OCI-LY7 (cell line): Measurements from ENCODE around the gene LILRA2.

Experiments
- EZH2phosphoT487 ChIP-seq: fragments of 200-600 bp; sonication (generic); IDR thresholded peaks from 2 replicates; pipeline ENCODE4 v1.6.1; 2018; ENCODE audit warnings: low read depth, borderline replicate concordance, mild to moderate bottlenecking, mixed run types, antibody characterized with exemption, low read length, moderate library complexity, mixed read lengths
- TF ChIP-seq, protein P1 (sequence below): fragments of 200-600 bp; sonication (generic); conservative IDR thresholded peaks from 2 replicates; pipeline ENCODE4 v1.5.1; 2014; ENCODE audit warnings: mild to moderate bottlenecking, antibody characterized with exemption, low read length, moderate library complexity, mixed read lengths

DNA sequence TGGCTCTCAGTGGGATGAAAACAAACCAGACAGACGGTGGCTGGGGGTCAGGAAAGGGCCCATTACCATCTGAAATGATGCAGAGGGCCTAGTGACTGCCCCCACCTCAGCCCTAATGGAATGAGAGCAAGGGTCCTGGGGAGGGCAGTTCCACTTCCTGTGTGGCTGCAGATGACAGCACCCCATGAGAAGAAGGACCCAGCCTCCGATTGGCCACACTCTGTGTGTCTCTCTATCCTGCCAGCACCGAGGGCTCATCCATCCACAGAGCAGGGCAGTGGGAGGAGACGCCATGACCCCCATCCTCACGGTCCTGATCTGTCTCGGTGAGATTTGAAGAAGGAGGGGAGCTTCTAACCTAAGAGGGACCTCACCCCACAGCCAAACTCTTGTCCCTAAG is 57.2 kb downstream of the LILRA2 start:
- TF ChIP-seq, protein P1, sequence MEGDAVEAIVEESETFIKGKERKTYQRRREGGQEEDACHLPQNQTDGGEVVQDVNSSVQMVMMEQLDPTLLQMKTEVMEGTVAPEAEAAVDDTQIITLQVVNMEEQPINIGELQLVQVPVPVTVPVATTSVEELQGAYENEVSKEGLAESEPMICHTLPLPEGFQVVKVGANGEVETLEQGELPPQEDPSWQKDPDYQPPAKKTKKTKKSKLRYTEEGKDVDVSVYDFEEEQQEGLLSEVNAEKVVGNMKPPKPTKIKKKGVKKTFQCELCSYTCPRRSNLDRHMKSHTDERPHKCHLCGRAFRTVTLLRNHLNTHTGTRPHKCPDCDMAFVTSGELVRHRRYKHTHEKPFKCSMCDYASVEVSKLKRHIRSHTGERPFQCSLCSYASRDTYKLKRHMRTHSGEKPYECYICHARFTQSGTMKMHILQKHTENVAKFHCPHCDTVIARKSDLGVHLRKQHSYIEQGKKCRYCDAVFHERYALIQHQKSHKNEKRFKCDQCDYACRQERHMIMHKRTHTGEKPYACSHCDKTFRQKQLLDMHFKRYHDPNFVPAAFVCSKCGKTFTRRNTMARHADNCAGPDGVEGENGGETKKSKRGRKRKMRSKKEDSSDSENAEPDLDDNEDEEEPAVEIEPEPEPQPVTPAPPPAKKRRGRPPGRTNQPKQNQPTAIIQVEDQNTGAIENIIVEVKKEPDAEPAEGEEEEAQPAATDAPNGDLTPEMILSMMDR: no peak
- no peak for TF ChIP-seq EZH2phosphoT487
